ENCODE data around the gene BUD13. TPM values are rescaled to one million over a fixed set of nuclear protein-coding genes. Genes with fewer than 3 reads are reported as not detected.

BUD13 gene
- total RNA-seq, 1 experiment from 2014 or later: 39.4 TPM

DNA sequence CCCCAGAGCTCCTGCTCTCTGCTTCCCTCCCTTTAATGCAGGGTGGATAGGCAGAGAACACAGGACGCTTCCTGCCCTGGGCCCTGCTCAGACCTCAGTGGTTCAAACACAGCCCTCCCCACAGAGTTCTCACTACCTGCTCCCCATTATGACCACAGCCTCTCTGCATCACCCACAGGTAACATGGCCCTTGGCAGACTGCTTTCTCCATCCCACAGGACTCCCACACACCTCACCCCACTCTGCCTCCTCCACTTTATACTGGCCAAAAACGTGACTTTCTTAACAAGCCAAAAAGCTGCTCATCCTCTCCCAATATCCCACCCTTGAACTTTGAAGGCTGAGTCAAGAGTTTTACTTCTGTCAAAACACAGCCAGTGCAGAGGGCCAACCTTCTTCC is 33.8 kb downstream of the BUD13 start:
- Histone ChIP-seq H3K27me3 (replicated peaks; ENCODE audit: insufficient read depth, low read depth, low read length, poor library complexity) (no peaks in the 10 kb centered on the region), H3K9me3 (ENCODE audit: low read depth, low read length, poor library complexity, severe bottlenecking) (no peaks in the 10 kb centered on the region), H3K4me3 (ENCODE audit: low read depth, low read length, poor library complexity, severe bottlenecking) (no peak overlapping the region), H3K4me1 (ENCODE audit: insufficient read depth, low read length, poor library complexity, severe bottlenecking) (no peaks in the 10 kb centered on the region), H3K36me3 (ENCODE audit: insufficient read depth, low read length, poor library complexity, severe bottlenecking) (no peaks in the 10 kb centered on the region), H3K27ac (ENCODE audit: low read depth, low read length, poor library complexity, severe bottlenecking) (no peak overlapping the region)
- DNase-seq (ENCODE audit: low spot score): no peak
- POLR2A ChIA-PET (ENCODE audit: low non-redundant PET): no interaction called here
- BruUV-seq (replicated peaks): no TSS peak
- intact Hi-C loops (cut with micrococcal nuclease; ENCODE audit: unreplicated experiment): no loop called here
- CTCF ChIA-PET: interaction anchor here (0.7 kb wide), 1 partner anchor 443 kb away, joined by 3 read pairs; no protein-coding TSS in a partner anchor
- TF ChIP-seq, protein P1, sequence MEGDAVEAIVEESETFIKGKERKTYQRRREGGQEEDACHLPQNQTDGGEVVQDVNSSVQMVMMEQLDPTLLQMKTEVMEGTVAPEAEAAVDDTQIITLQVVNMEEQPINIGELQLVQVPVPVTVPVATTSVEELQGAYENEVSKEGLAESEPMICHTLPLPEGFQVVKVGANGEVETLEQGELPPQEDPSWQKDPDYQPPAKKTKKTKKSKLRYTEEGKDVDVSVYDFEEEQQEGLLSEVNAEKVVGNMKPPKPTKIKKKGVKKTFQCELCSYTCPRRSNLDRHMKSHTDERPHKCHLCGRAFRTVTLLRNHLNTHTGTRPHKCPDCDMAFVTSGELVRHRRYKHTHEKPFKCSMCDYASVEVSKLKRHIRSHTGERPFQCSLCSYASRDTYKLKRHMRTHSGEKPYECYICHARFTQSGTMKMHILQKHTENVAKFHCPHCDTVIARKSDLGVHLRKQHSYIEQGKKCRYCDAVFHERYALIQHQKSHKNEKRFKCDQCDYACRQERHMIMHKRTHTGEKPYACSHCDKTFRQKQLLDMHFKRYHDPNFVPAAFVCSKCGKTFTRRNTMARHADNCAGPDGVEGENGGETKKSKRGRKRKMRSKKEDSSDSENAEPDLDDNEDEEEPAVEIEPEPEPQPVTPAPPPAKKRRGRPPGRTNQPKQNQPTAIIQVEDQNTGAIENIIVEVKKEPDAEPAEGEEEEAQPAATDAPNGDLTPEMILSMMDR (conservative IDR thresholded peaks at IDR 0.05; ENCODE audit: low read depth, low read length): no peak
- no peak for TF ChIP-seq EZH2 (IDR thresholded peaks at IDR 0.05; ENCODE audit: borderline replicate concordance, low read depth, low read length, poor library complexity, severe bottlenecking)

DNA sequence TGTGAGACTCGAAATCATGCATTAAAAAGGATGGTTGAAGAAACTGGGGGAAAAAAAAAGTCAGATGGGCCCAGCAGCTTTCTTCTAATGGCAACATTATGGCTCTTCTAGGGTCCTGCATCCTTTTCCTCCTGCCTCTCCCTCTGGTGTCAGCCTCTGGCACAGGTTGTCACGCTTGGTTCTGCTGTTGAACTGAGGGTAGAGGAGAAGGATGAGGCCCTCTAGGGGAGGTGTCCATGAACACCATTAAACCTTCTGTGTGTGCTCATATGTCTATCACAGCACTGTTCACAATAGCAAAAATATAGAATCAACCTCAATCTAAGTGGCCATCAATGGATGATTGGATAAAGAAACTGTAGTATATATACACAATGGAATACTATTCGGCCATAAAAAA is 36.0 kb downstream of the BUD13 start:
- no peak overlapping the region for H3K27ac ChIP-seq (ENCODE audit: low read depth, low read length, poor library complexity, severe bottlenecking)
- H3K4me3 ChIP-seq (ENCODE audit: low read depth, low read length, poor library complexity, severe bottlenecking): no peak overlapping the region
- CTCF ChIA-PET: no interaction called here
- H3K9me3 ChIP-seq (ENCODE audit: low read depth, low read length, poor library complexity, severe bottlenecking): no peaks in the 10 kb centered on the region
- no TSS peak for BruUV-seq (replicated peaks)
- no peaks in the 10 kb centered on the region for H3K36me3 ChIP-seq (ENCODE audit: insufficient read depth, low read length, poor library complexity, severe bottlenecking)
- no peak for TF ChIP-seq EZH2 (IDR thresholded peaks at IDR 0.05; ENCODE audit: borderline replicate concordance, low read depth, low read length, poor library complexity, severe bottlenecking)
- TF ChIP-seq, protein P1 (conservative IDR thresholded peaks at IDR 0.05; ENCODE audit: low read depth, low read length): peak; percentile 33; the same call in 1 of the 2 replicates
- intact Hi-C loops (cut with micrococcal nuclease; ENCODE audit: unreplicated experiment): no loop called here
- POLR2A ChIA-PET (ENCODE audit: low non-redundant PET): interaction anchor here (0.7 kb wide), 1 partner anchor 55 kb away, joined by 16 read pairs; the partner anchor contains the start of gene APOA5
- DNase-seq (ENCODE audit: low spot score): peak; percentile 47
- no peaks in the 10 kb centered on the region for H3K4me1 ChIP-seq (ENCODE audit: insufficient read depth, low read length, poor library complexity, severe bottlenecking)
- no peaks in the 10 kb centered on the region for H3K27me3 ChIP-seq (replicated peaks; ENCODE audit: insufficient read depth, low read depth, low read length, poor library complexity)

DNA sequence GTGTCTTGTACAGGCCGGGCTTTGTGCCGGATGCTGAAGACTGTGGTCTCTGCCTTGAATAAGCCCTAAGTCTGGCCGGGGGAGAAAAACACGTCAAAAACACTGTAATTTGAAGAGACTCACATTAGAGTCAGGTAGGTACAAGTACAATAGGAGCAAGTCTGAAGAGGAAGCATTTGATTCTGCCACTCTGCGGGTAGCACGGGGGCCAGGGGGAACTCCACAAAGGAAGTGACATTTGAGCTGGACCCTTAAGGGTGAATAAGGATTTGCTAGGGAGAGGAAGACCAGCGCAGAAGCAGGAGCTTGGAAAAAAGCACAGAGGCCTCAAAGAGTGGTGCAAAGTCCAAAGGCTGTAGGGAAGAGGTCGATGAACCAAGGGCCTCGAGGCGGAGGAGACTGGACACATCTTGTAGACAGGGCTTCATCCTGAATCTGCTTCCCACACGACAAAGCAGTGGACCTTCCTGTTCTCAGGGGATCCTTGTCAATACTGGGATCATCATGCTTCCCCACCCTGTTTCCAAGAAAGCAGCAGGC is 38.7 kb downstream of the BUD13 start:
- no TSS peak for BruUV-seq (replicated peaks)
- Histone ChIP-seq H3K36me3 (ENCODE audit: insufficient read depth, low read length, poor library complexity, severe bottlenecking) (no peaks in the 10 kb centered on the region), H3K4me3 (ENCODE audit: low read depth, low read length, poor library complexity, severe bottlenecking) (no peak overlapping the region), H3K4me1 (ENCODE audit: insufficient read depth, low read length, poor library complexity, severe bottlenecking) (no peaks in the 10 kb centered on the region), H3K9me3 (ENCODE audit: low read depth, low read length, poor library complexity, severe bottlenecking) (no peaks in the 10 kb centered on the region), H3K27ac (ENCODE audit: low read depth, low read length, poor library complexity, severe bottlenecking) (no peak overlapping the region), H3K27me3 (replicated peaks; ENCODE audit: insufficient read depth, low read depth, low read length, poor library complexity) (peaks cover 7% of the 10 kb centered on the region)
- DNase-seq (ENCODE audit: low spot score): no peak
- POLR2A ChIA-PET (ENCODE audit: low non-redundant PET): no interaction called here
- CTCF ChIA-PET: interaction anchor here (0.7 to 2.3 kb wide), 3 partner anchors 9 to 146 kb away, joined by 3 to 8 read pairs (median 3); no protein-coding TSS in a partner anchor
- TF ChIP-seq EZH2 (IDR thresholded peaks at IDR 0.05; ENCODE audit: borderline replicate concordance, low read depth, low read length, poor library complexity, severe bottlenecking): no peak
- intact Hi-C loops (cut with micrococcal nuclease; ENCODE audit: unreplicated experiment): loop anchor here (5.0 kb wide), 1 partner anchor 493 kb away; no protein-coding TSS in a partner anchor
